Mononuclear cell (primary cell): ENCODE measurements around the gene KIAA0319L. TPM values are rescaled to one million over a fixed set of nuclear protein-coding genes. Genes with fewer than 3 reads are reported as not detected.

Experiments used
- H3K27me3 ChIP-seq: 2 replicates; pipeline ENCODE4 v1.6.0; 2011; ENCODE audit warnings: low read length, control low read depth; ENCODE audit not compliant: insufficient read depth
- H3K4me1 ChIP-seq: 2 replicates; pipeline ENCODE4 v1.5.1; 2011; ENCODE audit warnings: mild to moderate bottlenecking, low read length, control low read depth; ENCODE audit not compliant: insufficient read depth
- H3K4me3 ChIP-seq: 2 replicates; pipeline ENCODE4 v1.5.1; 2011; ENCODE audit warnings: mild to moderate bottlenecking, low read length, moderate library complexity
- H3K9me3 ChIP-seq: 2 replicates; pipeline ENCODE4 v1.5.1; 2011; ENCODE audit warnings: low read depth, mild to moderate bottlenecking, control low read depth, low read length
- total RNA-seq: library from RNA; depleted of rRNA; stranded (reverse); fragments of >200 nt; gene quantifications from one replicate; pipeline ENCODE4 v1.2.3, GENCODE V29; 2012

KIAA0319L gene
- total RNA-seq, 1 donor = 29.1 TPM

GRCh38 chr1:35561297-35561971 is 4.2 kb upstream of the KIAA0319L start:
- H3K4me1 ChIP-seq = peaks cover 17% of the 10 kb centered on the region
- no peak overlapping the region for H3K4me3 ChIP-seq
- H3K9me3 ChIP-seq = no peaks in the 10 kb centered on the region
- H3K27me3 ChIP-seq = no peaks in the 10 kb centered on the region

DNA sequence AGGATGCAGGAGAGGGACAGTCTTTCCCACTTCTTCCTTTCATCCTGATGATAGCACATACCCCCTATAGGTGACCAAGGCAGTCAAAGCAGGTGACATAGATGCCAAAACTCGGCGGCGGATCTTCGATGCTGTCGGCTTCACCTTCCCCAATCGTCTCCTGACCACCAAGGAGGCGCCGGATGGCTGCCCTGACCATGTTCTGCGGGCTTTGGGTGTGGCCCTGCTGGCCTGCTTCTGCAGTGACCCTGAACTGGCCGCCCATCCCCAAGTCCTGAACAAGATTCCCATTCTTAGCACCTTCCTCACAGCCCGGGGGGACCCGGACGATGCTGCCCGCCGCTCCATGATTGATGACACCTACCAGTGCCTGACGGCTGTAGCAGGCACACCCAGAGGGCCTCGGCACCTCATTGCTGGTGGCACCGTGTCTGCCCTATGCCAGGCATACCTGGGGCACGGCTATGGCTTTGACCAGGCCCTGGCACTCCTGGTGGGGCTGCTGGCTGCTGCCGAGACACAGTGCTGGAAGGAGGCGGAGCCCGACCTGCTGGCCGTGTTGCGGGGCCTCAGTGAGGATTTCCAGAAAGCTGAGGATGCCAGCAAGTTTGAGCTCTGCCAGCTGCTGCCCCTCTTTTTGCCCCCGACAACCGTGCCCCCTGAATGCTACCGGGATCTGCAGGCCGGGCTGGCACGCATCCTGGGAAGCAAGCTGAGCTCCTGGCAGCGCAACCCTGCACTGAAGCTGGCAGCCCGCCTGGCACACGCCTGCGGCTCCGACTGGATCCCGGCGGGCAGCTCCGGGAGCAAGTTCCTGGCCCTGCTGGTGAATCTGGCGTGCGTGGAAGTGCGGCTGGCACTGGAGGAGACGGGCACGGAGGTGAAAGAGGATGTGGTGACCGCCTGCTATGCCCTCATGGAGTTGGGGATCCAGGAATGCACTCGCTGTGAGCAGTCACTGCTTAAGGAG is 3.3 kb upstream of the KIAA0319L start:
- H3K9me3 ChIP-seq = no peaks in the 10 kb centered on the region
- no peak overlapping the region for H3K4me3 ChIP-seq
- H3K27me3 ChIP-seq = no peaks in the 10 kb centered on the region
- H3K4me1 ChIP-seq = peaks cover 26% of the 10 kb centered on the region

- no peaks in the 10 kb centered on the region for H3K9me3 ChIP-seq
- H3K4me1 ChIP-seq = peaks cover 31% of the 10 kb centered on the region
- no peaks in the 10 kb centered on the region for H3K27me3 ChIP-seq
- no peak overlapping the region for H3K4me3 ChIP-seq
These were observed 2.2 kb upstream of the KIAA0319L start for GRCh38 chr1:35559317-35559944.

- H3K9me3 ChIP-seq = no peaks in the 10 kb centered on the region
- H3K27me3 ChIP-seq = no peaks in the 10 kb centered on the region
- peak overlapping the region; percentile 88 for H3K4me3 ChIP-seq
- peaks cover 33% of the 10 kb centered on the region for H3K4me1 ChIP-seq
These were observed 1.4 kb upstream of the KIAA0319L start for GRCh38 chr1:35558374-35559316.

GRCh38 chr1:35557611-35558373 is 589 bp upstream of the KIAA0319L start, which contains the start of gene NCDN:
NCDN (plus strand) TSS chr1:35557799; CDS start chr1:35558191, 392 bp downstream.
- peak within 1 kb of the TSS; percentile 88 for H3K4me3 ChIP-seq
- peaks cover 33% of the 10 kb centered on the region for H3K4me1 ChIP-seq
- H3K9me3 ChIP-seq = no peaks in the 10 kb centered on the region

DNA sequence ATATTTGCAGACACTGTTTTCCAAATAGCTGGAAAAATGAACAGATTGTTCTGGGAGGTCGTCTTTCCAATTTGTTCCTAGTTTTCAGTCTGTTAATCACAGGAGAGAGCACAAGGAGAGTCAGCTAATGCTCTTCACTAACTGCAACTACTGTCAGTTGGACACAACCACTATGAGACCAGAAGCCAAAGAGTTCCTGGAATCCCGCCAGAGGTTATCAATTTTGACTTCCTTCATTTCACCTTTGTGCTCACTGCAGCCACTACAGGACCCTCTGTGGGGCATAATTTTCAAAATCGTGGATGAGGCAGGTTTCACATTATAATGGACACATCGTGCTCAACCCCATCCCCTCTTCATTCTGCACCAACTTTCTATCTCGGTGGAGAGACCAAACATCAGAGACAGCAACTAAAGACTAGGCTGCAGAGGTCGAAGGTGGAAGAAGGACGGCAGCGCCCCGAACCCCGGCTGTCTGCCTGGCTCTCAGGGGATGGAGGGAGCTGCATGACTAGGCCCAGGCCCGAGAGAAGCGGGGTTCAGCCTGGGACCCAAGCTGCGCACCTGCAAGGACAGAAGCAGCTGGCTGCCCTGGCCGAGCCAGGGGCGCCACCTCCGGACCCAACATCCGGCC is 602 bp downstream of the KIAA0319L start:
- no peaks in the 10 kb centered on the region for H3K9me3 ChIP-seq
- H3K27me3 ChIP-seq = no peaks in the 10 kb centered on the region
- peaks cover 33% of the 10 kb centered on the region for H3K4me1 ChIP-seq
- peak overlapping the region; percentile 88 for H3K4me3 ChIP-seq

More at GRCh38 chr1:35557611-35558373, 589 bp upstream of the KIAA0319L start, which contains the start of gene NCDN:
- no peaks in the 10 kb centered on the region for H3K27me3 ChIP-seq

- no peaks in the 10 kb centered on the region for H3K27me3 ChIP-seq
- no peaks in the 10 kb centered on the region for H3K9me3 ChIP-seq
- no peak overlapping the region for H3K4me3 ChIP-seq
- peaks cover 33% of the 10 kb centered on the region for H3K4me1 ChIP-seq
These were observed 1.4 kb downstream of the KIAA0319L start for GRCh38 chr1:35555601-35556477.

GRCh38 chr1:35555212-35555584 is 2.0 kb downstream of the KIAA0319L start:
- H3K4me1 ChIP-seq = peaks cover 33% of the 10 kb centered on the region
- no peaks in the 10 kb centered on the region for H3K27me3 ChIP-seq
- H3K9me3 ChIP-seq = no peaks in the 10 kb centered on the region
- no peak overlapping the region for H3K4me3 ChIP-seq

DNA sequence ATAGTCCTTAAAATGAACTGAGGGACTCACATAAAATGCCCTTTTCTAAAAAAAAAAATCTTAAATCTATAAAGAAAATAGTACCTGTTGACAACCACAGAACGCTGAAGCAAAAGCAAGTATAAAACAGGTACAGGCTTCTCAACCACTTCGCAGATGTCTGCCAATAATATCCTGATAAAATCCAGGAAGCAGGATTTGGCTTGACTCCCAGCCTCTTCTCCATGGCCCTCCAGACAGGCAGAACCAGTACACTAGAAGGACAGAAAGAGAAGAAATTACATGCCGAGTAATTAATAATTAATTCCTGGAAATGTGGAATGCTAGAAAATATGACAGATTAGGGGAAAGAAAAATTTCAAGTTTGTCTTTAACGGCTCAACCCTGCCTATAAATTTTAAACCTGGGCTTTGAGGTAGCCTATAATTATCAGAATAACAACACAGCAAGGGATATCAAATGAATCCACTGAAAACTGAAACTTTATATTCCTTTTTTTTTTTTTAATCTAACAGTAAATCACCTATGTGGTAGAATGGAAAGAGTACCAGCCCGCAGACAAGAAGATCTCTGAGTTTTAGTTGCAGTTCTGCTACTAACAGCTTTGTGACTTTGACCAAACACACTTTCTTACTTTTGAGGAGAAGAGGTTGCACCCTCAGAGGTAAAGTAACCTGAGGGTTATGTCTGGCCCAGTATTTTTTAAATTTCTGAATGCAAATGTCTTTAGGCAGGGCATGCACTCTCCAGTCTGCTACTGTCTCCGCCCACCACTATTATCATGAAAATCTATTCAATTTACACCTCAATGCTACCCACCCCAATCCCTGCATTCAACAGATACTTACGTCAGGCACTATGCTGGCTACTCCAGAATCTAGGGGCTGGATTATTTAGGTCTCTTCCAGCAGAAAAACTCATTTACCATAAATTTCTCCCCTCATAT is 2.7 kb downstream of the KIAA0319L start:
- Histone ChIP-seq H3K9me3 (no peaks in the 10 kb centered on the region), H3K4me1 (peaks cover 33% of the 10 kb centered on the region)

DNA sequence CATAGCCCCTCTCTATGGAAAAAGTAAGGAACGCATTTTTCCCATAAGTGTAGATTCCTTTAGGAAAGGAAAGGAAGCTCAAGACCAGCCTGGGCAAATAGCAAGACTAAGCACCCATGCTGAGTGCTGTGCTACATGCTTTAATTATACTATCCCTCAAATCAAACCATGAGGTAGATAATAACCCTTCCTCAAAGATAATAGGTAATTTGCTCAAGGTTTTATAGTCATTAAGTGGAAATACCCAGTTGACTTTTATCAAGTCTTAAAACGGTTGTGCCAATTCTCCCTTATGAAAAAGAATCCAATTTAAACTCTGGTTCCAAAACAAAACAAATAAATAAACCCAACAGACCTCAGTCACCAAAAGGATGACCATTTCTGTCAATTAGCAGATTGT is 3.4 kb downstream of the KIAA0319L start:
- H3K27me3 ChIP-seq = no peaks in the 10 kb centered on the region
- H3K4me1 ChIP-seq = peaks cover 30% of the 10 kb centered on the region
- no peak overlapping the region for H3K4me3 ChIP-seq
- H3K9me3 ChIP-seq = no peaks in the 10 kb centered on the region

More for the DNA sequence above, 2.7 kb downstream of the KIAA0319L start:
- Histone ChIP-seq H3K4me3 (no peak overlapping the region), H3K27me3 (no peaks in the 10 kb centered on the region)

DNA sequence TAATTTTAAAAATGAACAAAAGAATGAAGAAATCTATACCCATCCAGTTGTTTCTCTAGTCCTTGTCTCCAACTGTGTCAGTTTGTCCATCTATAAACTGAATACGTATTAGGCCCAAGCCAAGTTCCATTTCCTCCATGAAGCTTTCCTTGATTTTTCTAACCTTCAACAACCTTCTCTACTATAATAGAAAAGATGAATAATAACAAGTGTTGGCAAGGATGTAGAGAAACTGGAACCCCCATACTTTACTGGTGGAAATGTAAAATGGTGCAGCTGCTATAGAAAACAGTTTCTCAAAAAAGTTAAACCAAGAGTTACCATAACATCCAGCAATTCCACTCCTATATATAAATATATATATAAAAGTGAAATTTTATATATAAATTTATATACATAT is 10.6 kb downstream of the KIAA0319L start:
- peaks cover 30% of the 10 kb centered on the region for H3K4me1 ChIP-seq
- H3K4me3 ChIP-seq = no peak overlapping the region
- H3K27me3 ChIP-seq = no peaks in the 10 kb centered on the region
- no peaks in the 10 kb centered on the region for H3K9me3 ChIP-seq

DNA sequence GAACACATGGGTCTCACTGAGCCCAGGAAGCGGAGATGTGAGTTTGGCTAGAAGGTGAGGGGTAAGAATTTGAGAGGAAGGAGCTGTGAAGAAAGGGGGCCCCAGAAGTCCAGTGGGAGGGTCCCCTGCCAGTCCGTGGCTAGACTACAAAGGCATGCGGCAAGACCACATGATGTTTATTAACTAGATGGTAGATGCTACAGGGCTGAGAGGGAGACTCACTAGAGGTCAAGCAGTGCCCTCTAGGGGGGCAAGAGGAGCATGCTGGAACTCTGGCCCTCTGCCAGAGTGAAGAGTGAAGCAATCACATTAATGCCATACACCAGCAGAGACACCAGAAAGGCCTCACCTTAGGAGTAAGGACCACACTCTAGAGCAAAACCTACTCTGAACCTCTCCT is 12.2 kb downstream of the KIAA0319L start:
- peaks cover 46% of the 10 kb centered on the region for H3K4me1 ChIP-seq
- no peaks in the 10 kb centered on the region for H3K9me3 ChIP-seq
- no peak overlapping the region for H3K4me3 ChIP-seq

More for the DNA sequence above, 12.2 kb downstream of the KIAA0319L start:
- no peaks in the 10 kb centered on the region for H3K27me3 ChIP-seq
